OCI-M1 (cell line): ENCODE results near the gene KRT13.

Source experiments
- DNase-seq: peaks from one replicate; lab custom pipeline; 2025; lab: John Stamatoyannopoulos, UW

The KRT13 gene

GRCh38 chr17:41494524-41494923 lies 10.9 kb downstream of the KRT13 start:
- no peak for DNase-seq

- no peak for DNase-seq
Observed at GRCh38 chr17:41492771-41493170, 12.6 kb downstream of the KRT13 start.

GRCh38 chr17:41492351-41492750 lies 13.1 kb downstream of the KRT13 start:
- DNase-seq = no peak

- no peak for DNase-seq
Observed at GRCh38 chr17:41491476-41491875, 13.9 kb downstream of the KRT13 start.

GRCh38 chr17:41490000-41490990 lies 15.1 kb downstream of the KRT13 start:
- DNase-seq = no peak

GRCh38 chr17:41489531-41489930 lies 15.9 kb downstream of the KRT13 start, which contains the start of gene KRT36:
KRT36 (minus strand) TSS chr17:41489910; CDS start chr17:41489864, 46 bp downstream.
- DNase-seq = no peak

- peak; percentile 4 for DNase-seq
Observed at GRCh38 chr17:41486809-41487530, 18.4 kb downstream of the KRT13 start.

- DNase-seq = no peak
Observed at GRCh38 chr17:41486316-41486715, 19.1 kb downstream of the KRT13 start.

- no peak for DNase-seq
Observed at GRCh38 chr17:41484920-41485904, 20.2 kb downstream of the KRT13 start.

- no peak for DNase-seq
Observed at GRCh38 chr17:41483991-41484826, 21.2 kb downstream of the KRT13 start.

GRCh38 chr17:41483531-41483930 lies 21.9 kb downstream of the KRT13 start:
- no peak for DNase-seq

GRCh38 chr17:41481036-41481435 lies 24.4 kb downstream of the KRT13 start, which contains the start of gene KRT35:
KRT35 (minus strand) TSS chr17:41481151; CDS start chr17:41481097, 54 bp downstream.
- no peak for DNase-seq

- DNase-seq = no peak
Observed at GRCh38 chr17:41480581-41480980, 24.8 kb downstream of the KRT13 start.

- no peak for DNase-seq
Observed at GRCh38 chr17:41480136-41480535, 25.3 kb downstream of the KRT13 start.

- no peak for DNase-seq
Observed at GRCh38 chr17:41478237-41478636, 27.2 kb downstream of the KRT13 start.

- DNase-seq = no peak
Observed at GRCh38 chr17:41476866-41477815, 28.3 kb downstream of the KRT13 start.

GRCh38 chr17:41475421-41475820 lies 30.0 kb downstream of the KRT13 start:
- no peak for DNase-seq

GRCh38 chr17:41474863-41475262 lies 30.5 kb downstream of the KRT13 start:
- DNase-seq = no peak

- DNase-seq = no peak
Observed at GRCh38 chr17:41468346-41468745, 37.1 kb downstream of the KRT13 start.
